Activated CD4-positive, alpha-beta memory T cell treated with anti-CD3 and anti-CD28 coated beads for 36 hours (primary cell): ENCODE measurements around the gene NGDN. TPM values are rescaled to one million over a fixed set of nuclear protein-coding genes. Genes with fewer than 3 reads are reported as not detected.

Source experiments
- CTCF ChIA-PET: fragments of 350-600 bp; sonication (Branson Sonifier 250); formaldehyde crosslinking; loops from one replicate; lab custom pipeline; 2021; ENCODE audit warnings: antibody characterized with exemption, inconsistent platforms; lab: Charles Lee
- POLR2A ChIA-PET: fragments of 350-600 bp; sonication (Branson Sonifier 250); formaldehyde crosslinking; loops from one replicate; lab custom pipeline; 2021; ENCODE audit warnings: antibody characterized with exemption; lab: Charles Lee
- DNase-seq: peaks from one replicate; pipeline ENCODE4 v3.0.0-alpha.2; 2020
- H3K27ac Mint-ChIP-seq: one replicate; pipeline ENCODE4 v1.8.0; 2021; ENCODE audit warnings: mixed read lengths
- H3K27me3 Mint-ChIP-seq: one replicate; pipeline ENCODE4 v1.8.0; 2021; ENCODE audit warnings: mixed read lengths
- H3K36me3 Mint-ChIP-seq: one replicate; pipeline ENCODE4 v1.8.0; 2021; ENCODE audit warnings: mixed read lengths
- H3K4me1 Mint-ChIP-seq: one replicate; pipeline ENCODE4 v1.8.0; 2021; ENCODE audit warnings: low read depth, mixed read lengths
- H3K4me3 Mint-ChIP-seq: one replicate; pipeline ENCODE4 v1.8.0; 2021; ENCODE audit warnings: mild to moderate bottlenecking, mixed read lengths
- H3K9me3 Mint-ChIP-seq: one replicate; pipeline ENCODE4 v1.8.0; 2021; ENCODE audit warnings: mixed read lengths
- intact Hi-C: fragments of 100-400 bp; cut with micrococcal nuclease; formaldehyde crosslinking; loops from one replicate; pipeline ENCODE4 v1.15.1; 2023
- total RNA-seq, 2 experiments: library from RNA; stranded (reverse); gene quantifications; one replicate each; pipeline ENCODE4 v1.2.3, GENCODE V29; 2021

The NGDN gene
- total RNA-seq, 2 experiments from 2014 or later: 42.1 to 44.1 TPM

GRCh38 chr14:23460960-23461359 lies 8.5 kb upstream of the NGDN start:
- DNase-seq: no peak
- H3K4me1 Mint-ChIP-seq: no peaks in the 10 kb centered on the region
- no peak overlapping the region for H3K27ac Mint-ChIP-seq
- ChIA-PET POLR2A (no interaction called here), CTCF (no interaction called here)
- no peaks in the 10 kb centered on the region for H3K27me3 Mint-ChIP-seq
- no peaks in the 10 kb centered on the region for H3K9me3 Mint-ChIP-seq
- intact Hi-C loops: loop anchor here (10.0 kb wide), 1 partner anchor 1986 kb away; the partner anchor contains the start of genes RAB2B and TOX4
- no peaks in the 10 kb centered on the region for H3K36me3 Mint-ChIP-seq
- H3K4me3 Mint-ChIP-seq: no peak overlapping the region

DNA sequence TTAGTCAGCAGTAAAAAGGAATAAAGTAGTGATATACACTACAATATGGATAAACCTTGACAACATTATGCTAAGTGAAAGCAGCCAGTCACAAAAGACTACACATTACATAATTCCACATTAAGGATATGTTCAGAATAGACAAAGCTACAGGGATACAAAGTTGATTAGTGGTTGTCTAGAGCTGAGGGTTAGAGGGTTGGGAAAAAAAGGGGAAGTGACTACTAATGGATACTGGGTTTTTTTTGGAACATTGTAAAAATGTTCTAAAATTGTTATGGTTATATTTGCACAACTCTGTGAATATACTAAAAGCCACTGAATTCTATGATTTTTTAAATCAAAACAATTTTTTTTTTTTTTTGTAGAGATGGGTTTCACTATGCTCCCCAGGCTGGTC lies 4.8 kb upstream of the NGDN start:
- no peak overlapping the region for H3K4me3 Mint-ChIP-seq
- CTCF ChIA-PET: no interaction called here
- no peaks in the 10 kb centered on the region for H3K36me3 Mint-ChIP-seq
- intact Hi-C loops: loop anchor here (10.0 kb wide), 1 partner anchor 1990 kb away; the partner anchor contains the start of genes RAB2B and TOX4
- no peak for DNase-seq
- POLR2A ChIA-PET: interaction anchor here (0.6 kb wide), 1 partner anchor 609 kb away, joined by 3 read pairs; no protein-coding TSS in a partner anchor
- no peaks in the 10 kb centered on the region for H3K27me3 Mint-ChIP-seq
- no peaks in the 10 kb centered on the region for H3K9me3 Mint-ChIP-seq
- no peaks in the 10 kb centered on the region for H3K4me1 Mint-ChIP-seq
- H3K27ac Mint-ChIP-seq: no peak overlapping the region

- ChIA-PET CTCF (no interaction called here), POLR2A (no interaction called here)
- Mint-ChIP-seq H3K4me3 (no peak overlapping the region), H3K27ac (no peak overlapping the region), H3K9me3 (no peaks in the 10 kb centered on the region), H3K27me3 (no peaks in the 10 kb centered on the region), H3K4me1 (no peaks in the 10 kb centered on the region), H3K36me3 (no peaks in the 10 kb centered on the region)
- intact Hi-C loops: loop anchor here (10.0 kb wide), 1 partner anchor 1990 kb away; the partner anchor contains the start of genes RAB2B and TOX4
- DNase-seq: no peak
These were observed 4.2 kb upstream of the NGDN start for GRCh38 chr14:23465261-23465660.

- Mint-ChIP-seq H3K27ac (no peak overlapping the region), H3K9me3 (no peaks in the 10 kb centered on the region), H3K4me3 (no peak overlapping the region), H3K4me1 (peaks cover 6% of the 10 kb centered on the region), H3K36me3 (peaks cover 11% of the 10 kb centered on the region), H3K27me3 (no peaks in the 10 kb centered on the region)
- intact Hi-C loops: loop anchor here (1.0 to 10.0 kb wide), 8 partner anchors 83 to 1994 kb away; partner anchors contain the start of genes HOMEZ, PABPN1, RAB2B and TOX4
- ChIA-PET CTCF (interaction anchor here (0.6 to 2.3 kb wide), 10 partner anchors 8 to 147 kb away, joined by 3 to 7 read pairs (median 4); partner anchors contain the start of gene PABPN1), POLR2A (no interaction called here)
- no peak for DNase-seq
These were observed 788 bp upstream of the NGDN start for GRCh38 chr14:23468704-23469126.

DNA sequence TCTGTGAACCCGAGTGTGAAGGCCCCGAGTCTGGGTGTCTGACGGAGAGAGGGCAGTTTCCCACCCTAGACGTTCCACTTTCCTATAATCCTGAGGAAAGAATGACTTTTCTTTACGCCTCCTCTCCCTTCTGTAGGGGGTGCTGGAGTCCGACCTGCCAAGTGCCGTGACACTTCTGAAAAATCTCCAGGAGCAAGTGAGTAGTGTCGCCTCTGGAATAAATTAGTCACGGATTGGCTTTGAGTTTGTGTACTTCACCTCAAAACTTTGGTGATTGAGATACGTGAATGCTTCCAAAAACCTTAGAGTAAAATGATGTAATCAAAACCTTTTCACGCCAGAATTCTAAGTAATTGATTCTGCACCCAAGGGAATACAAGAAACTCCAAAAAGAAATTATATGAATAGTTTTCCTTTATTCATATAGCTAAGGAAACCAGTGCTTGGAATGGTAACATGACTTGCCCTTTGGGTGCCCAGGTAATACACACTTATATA lies 452 bp downstream of the NGDN start:
- intact Hi-C loops: loop anchor here (1.0 to 10.0 kb wide), 8 partner anchors 81 to 1995 kb away; partner anchors contain the start of genes HOMEZ, PABPN1, RAB2B and TOX4
- peaks cover 6% of the 10 kb centered on the region for H3K4me1 Mint-ChIP-seq
- H3K9me3 Mint-ChIP-seq: no peaks in the 10 kb centered on the region
- no peak overlapping the region for H3K4me3 Mint-ChIP-seq
- no peak for DNase-seq
- H3K36me3 Mint-ChIP-seq: peaks cover 16% of the 10 kb centered on the region
- H3K27ac Mint-ChIP-seq: no peak overlapping the region
- POLR2A ChIA-PET: no interaction called here
- CTCF ChIA-PET: interaction anchor here (0.8 to 1.4 kb wide), 3 partner anchors 9 to 89 kb away, joined by 3 to 7 read pairs (median 3); no protein-coding TSS in a partner anchor
- no peaks in the 10 kb centered on the region for H3K27me3 Mint-ChIP-seq

DNA sequence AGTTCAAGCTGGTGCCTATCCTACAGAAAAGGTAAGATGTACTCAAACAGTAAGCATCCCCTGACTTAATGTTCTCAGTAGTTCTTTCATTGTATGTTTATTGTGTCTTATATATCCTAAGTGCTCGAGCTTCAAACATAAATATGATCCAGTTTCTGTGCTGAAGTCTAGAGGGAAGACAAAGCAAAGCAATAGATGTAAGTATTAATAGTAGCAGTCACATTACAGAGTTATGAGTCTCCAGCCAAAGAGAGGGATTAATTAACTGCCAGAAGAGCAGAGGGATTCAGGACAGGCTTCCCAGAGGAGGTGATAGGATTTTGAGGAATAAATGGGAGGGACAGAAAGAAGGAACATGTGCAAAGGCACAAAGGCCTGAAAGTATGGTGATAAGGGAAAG lies 1.4 kb downstream of the NGDN start:
- Mint-ChIP-seq H3K4me3 (no peak overlapping the region), H3K9me3 (no peaks in the 10 kb centered on the region), H3K27me3 (no peaks in the 10 kb centered on the region), H3K27ac (peak overlapping the region; percentile 33), H3K36me3 (peaks cover 24% of the 10 kb centered on the region), H3K4me1 (peaks cover 6% of the 10 kb centered on the region)
- ChIA-PET CTCF (interaction anchor here (1.1 to 1.4 kb wide), 2 partner anchors 88 to 92 kb away, joined by 4 to 7 read pairs; no protein-coding TSS in a partner anchor), POLR2A (no interaction called here)
- DNase-seq: no peak
- intact Hi-C loops: no loop called here

DNA sequence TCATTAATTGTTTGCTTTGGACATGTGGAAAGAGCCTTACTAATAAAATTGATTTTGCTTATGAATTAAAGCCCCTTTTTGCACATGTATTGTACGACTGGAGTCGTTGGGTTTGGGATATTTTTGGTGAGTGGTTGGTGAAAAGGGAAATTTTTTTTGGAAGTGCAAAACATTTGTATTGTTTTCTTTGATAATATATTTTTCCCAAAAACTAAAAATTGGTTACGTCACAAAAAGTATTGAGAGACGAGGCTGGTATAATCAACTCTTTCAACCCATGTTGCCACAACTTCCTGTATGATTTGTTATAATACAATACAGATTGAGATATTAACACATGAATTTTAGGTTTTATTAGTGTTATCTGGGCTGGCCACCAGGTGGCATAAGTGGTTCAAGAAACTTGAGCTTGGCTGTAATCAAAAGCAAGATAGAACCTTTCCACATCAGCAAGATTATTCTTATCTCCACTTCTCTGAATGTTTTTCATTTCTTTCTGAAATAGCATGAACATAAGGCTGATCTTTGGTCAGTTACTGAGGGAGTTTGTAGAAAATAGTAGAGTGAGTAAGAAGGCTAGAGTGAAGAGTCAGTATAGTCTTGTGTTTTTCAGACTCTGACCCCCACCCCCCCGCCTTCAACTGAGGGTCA lies 8.7 kb downstream of the NGDN start:
- Mint-ChIP-seq H3K27me3 (no peaks in the 10 kb centered on the region), H3K4me1 (peaks cover 2% of the 10 kb centered on the region), H3K27ac (peak overlapping the region; percentile 31), H3K9me3 (no peaks in the 10 kb centered on the region), H3K36me3 (peaks cover 43% of the 10 kb centered on the region), H3K4me3 (no peak overlapping the region)
- peak; percentile 68 for DNase-seq
- ChIA-PET CTCF (interaction anchor here (0.5 to 11.1 kb wide), 18 partner anchors 8 to 554 kb away, joined by 3 to 223 read pairs (median 4); partner anchors contain the start of genes NGDN, THTPA and ZFHX2), POLR2A (no interaction called here)
- intact Hi-C loops: loop anchor here (1.0 kb wide), 2 partner anchors 61 to 84 kb away; no protein-coding TSS in a partner anchor

DNA sequence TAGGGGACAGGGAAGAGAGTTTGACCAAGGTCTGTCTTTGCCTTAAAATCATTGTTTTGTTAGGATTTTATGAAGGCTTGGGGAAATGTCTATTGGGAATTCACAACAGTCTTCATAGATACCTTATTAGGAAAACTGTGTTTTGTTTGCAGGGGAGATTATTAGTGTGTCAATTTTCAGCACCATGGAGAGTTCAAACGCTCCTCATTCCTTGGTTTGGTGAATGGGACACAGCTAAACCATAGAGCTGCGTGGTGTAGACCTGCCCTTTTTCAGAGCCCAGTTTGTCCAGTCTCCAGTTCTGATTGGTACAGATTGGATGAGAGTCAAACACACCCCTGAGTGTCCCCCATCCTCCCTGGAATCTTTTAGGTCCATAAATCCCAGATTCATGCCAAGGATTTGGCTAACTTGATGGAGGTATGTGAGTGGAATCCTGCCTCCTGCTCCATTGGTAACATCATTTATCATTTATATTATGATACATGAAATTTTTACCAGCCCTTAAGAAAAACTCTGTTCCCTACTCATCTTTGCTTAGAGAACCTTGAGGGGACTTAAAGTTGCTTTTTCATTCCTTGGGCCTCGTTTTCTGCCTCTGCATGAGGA lies 12.0 kb downstream of the NGDN start:
- CTCF ChIA-PET: interaction anchor here (7.6 to 11.1 kb wide), 2 partner anchors 58 to 78 kb away, joined by 63 to 223 read pairs; partner anchors contain the start of gene THTPA
- Mint-ChIP-seq H3K9me3 (no peaks in the 10 kb centered on the region), H3K36me3 (peaks cover 24% of the 10 kb centered on the region), H3K4me3 (no peak overlapping the region), H3K27me3 (no peaks in the 10 kb centered on the region), H3K27ac (no peak overlapping the region), H3K4me1 (peaks cover 2% of the 10 kb centered on the region)
- DNase-seq: no peak
- intact Hi-C loops: no loop called here
- POLR2A ChIA-PET: interaction anchor here (0.9 to 1.6 kb wide), 2 partner anchors 79 to 82 kb away, joined by 3 read pairs; no protein-coding TSS in a partner anchor

DNA sequence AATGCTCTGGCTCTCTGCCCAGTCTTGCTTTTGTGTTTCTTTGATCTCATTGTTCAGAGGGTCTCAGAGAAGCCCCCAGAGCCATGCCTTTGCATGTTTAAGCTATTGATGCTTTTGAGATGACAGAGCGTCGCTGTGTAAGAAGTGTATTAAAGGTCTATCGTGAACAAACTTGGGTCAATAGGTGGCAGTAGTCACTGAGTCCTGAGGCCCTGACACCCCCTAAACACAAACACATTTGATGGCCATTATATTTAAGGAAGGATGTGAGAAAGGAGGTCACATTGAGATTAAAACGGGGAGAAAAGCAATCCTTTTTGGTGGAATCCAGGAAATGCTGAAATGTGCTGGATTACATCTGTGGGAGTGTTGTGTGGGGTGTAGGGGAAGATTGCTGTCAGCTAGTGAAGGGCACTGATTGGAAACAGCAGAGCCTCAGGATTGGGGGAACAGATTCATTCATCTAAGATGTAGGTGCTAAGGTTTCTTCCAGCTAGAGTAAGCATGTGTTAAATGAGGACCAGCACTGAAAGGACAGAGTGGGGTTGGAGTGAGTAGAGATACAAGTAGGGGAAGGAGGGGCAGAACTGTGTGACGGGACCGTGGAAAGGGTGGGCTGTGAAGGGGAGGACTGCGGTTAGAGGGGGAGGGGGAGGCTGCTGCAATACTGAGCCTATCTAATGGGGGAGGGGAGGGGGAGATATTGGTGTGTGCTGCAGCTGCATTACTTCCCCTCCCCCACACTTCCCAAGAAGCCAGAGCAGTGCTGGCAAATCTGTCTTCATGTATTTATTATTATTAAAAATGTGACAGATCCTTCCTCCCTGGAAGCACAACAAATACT lies 12.7 kb downstream of the NGDN start:
- no peak for DNase-seq
- no peak overlapping the region for H3K4me3 Mint-ChIP-seq
- no peaks in the 10 kb centered on the region for H3K9me3 Mint-ChIP-seq
- H3K27ac Mint-ChIP-seq: no peak overlapping the region
- H3K27me3 Mint-ChIP-seq: no peaks in the 10 kb centered on the region
- peaks cover 2% of the 10 kb centered on the region for H3K4me1 Mint-ChIP-seq
- peaks cover 20% of the 10 kb centered on the region for H3K36me3 Mint-ChIP-seq
- ChIA-PET POLR2A (interaction anchor here (0.9 kb wide), 1 partner anchor 78 kb away, joined by 3 read pairs; no protein-coding TSS in a partner anchor), CTCF (interaction anchor here (11.1 kb wide), 1 partner anchor 77 kb away, joined by 223 read pairs; the partner anchor contains the start of gene THTPA)
- intact Hi-C loops: no loop called here

DNA sequence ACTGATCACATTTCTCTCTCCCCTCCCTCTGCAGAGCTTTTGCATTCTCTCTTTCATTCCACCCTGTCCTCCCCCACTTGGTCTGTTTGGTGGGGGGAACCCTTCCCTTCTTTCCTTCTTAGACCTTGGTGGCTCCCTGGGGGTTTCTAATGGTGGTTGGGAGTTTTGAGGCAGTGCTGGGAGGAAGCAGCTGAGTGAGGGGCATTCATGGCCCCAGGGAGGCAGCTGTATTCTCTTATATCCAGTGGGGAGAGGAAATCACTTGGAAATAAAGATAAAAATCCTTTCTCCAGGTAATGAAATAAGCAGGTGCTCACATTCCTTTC lies 13.3 kb downstream of the NGDN start:
- Mint-ChIP-seq H3K4me1 (peaks cover under 1% of the 10 kb centered on the region), H3K27ac (no peak overlapping the region), H3K36me3 (peaks cover 16% of the 10 kb centered on the region), H3K9me3 (no peaks in the 10 kb centered on the region), H3K4me3 (no peak overlapping the region), H3K27me3 (no peaks in the 10 kb centered on the region)
- no peak for DNase-seq
- intact Hi-C loops: no loop called here
- ChIA-PET POLR2A (interaction anchor here (0.9 kb wide), 1 partner anchor 77 kb away, joined by 3 read pairs; no protein-coding TSS in a partner anchor), CTCF (interaction anchor here (11.1 kb wide), 1 partner anchor 76 kb away, joined by 223 read pairs; the partner anchor contains the start of gene THTPA)

DNA sequence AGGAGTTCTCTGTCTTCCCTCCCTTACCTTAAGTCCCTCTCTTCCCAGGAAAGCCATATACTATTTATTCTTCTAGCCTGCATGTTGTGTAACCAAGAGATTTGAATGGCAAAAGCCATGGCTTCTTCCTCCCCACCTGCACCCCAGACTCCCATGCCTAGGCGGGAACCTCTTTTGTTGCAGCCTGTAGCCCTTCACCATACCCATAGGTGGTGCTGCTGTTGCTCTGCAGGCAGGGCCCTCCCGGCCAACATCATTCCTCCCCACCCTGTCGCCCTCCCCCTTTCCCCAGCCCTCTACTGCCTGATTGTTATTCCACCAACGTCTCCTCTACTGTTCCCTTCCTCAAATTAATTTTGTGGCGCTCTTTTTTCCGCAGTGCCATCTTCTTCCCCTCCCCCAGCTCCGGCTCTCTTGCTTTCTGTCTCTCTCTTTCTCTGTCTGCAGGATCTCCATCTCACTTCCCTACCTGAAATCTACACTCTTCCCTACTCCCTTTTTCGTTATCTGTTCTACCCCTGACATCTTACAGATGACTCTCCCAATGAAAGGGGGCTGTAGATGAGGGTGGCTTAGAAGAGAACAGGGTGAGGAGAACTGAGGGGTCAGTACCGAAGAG lies 13.8 kb downstream of the NGDN start:
- Mint-ChIP-seq H3K27me3 (no peaks in the 10 kb centered on the region), H3K4me1 (no peaks in the 10 kb centered on the region), H3K4me3 (no peak overlapping the region), H3K27ac (no peak overlapping the region), H3K36me3 (peaks cover 13% of the 10 kb centered on the region), H3K9me3 (no peaks in the 10 kb centered on the region)
- intact Hi-C loops: no loop called here
- POLR2A ChIA-PET: no interaction called here
- CTCF ChIA-PET: interaction anchor here (11.1 kb wide), 1 partner anchor 76 kb away, joined by 223 read pairs; the partner anchor contains the start of gene THTPA
- DNase-seq: peak; percentile 12
